H9 (cell line): ENCODE data around the gene CAMTA1. TPM values are rescaled to one million over a fixed set of nuclear protein-coding genes. Genes with fewer than 3 reads are reported as not detected.

Experiments used
- DNase-seq: peaks from one replicate; pipeline ENCODE4 v3.0.0-alpha.2; 2017
- H2AFZ ChIP-seq: one replicate; pipeline ENCODE4 v1.6.1; 2013; ENCODE audit warnings: mild to moderate bottlenecking, low read length, control low read depth, moderate library complexity
- H2AK5ac ChIP-seq: 2 replicates; pipeline ENCODE4 v1.6.1; 2013; ENCODE audit warnings: low read length, control low read depth, mixed read lengths; ENCODE audit not compliant: insufficient read length
- H2BK120ac ChIP-seq: one replicate; pipeline ENCODE4 v1.6.1; 2013; ENCODE audit warnings: low read depth, mild to moderate bottlenecking, low read length, control low read depth, inconsistent platforms; ENCODE audit not compliant: poor library complexity, severe bottlenecking
- H2BK12ac ChIP-seq: 2 replicates; pipeline ENCODE4 v1.6.1; 2013; ENCODE audit warnings: low read length, control low read depth, mixed read lengths, low read depth; ENCODE audit not compliant: insufficient read length
- H2BK15ac ChIP-seq: 2 replicates; pipeline ENCODE4 v1.6.1; 2013; ENCODE audit warnings: low read depth, low read length, control low read depth
- H2BK20ac ChIP-seq: one replicate; pipeline ENCODE4 v1.6.1; 2013; ENCODE audit warnings: low read depth, mild to moderate bottlenecking, low read length, control low read depth, inconsistent platforms; ENCODE audit not compliant: poor library complexity, severe bottlenecking
- H2BK5ac ChIP-seq: 2 replicates; pipeline ENCODE4 v1.6.1; 2013; ENCODE audit warnings: low read length, control low read depth, mixed read lengths; ENCODE audit not compliant: insufficient read length
- H3K14ac ChIP-seq: 2 replicates; pipeline ENCODE4 v1.6.1; 2013; ENCODE audit warnings: low read length, control low read depth; ENCODE audit not compliant: insufficient read depth
- H3K18ac ChIP-seq: 2 replicates; pipeline ENCODE4 v1.6.1; 2013; ENCODE audit warnings: low read depth, mild to moderate bottlenecking, mixed read lengths, low read length, control low read depth; ENCODE audit not compliant: insufficient read length
- H3K23ac ChIP-seq: 2 replicates; pipeline ENCODE4 v1.6.1; 2013; ENCODE audit warnings: low read length, control low read depth, mixed read lengths, low read depth; ENCODE audit not compliant: insufficient read length
- H3K23me2 ChIP-seq: 2 replicates; pipeline ENCODE4 v1.6.1; 2013; ENCODE audit warnings: low read depth, mild to moderate bottlenecking, mixed read lengths, low read length, control low read depth; ENCODE audit not compliant: insufficient read length, poor library complexity, severe bottlenecking
- H3K27ac ChIP-seq: 2 replicates; pipeline ENCODE4 v1.5.1; 2013; ENCODE audit warnings: low read length, control low read depth, mixed read lengths, low read depth; ENCODE audit not compliant: insufficient read length
- H3K27me3 ChIP-seq: 2 replicates; pipeline ENCODE4 v1.6.1; 2013; ENCODE audit warnings: low read length, control low read depth, inconsistent platforms; ENCODE audit not compliant: insufficient read depth
- H3K4ac ChIP-seq: 2 replicates; pipeline ENCODE4 v1.6.1; 2013; ENCODE audit warnings: low read depth, mild to moderate bottlenecking, control low read depth, inconsistent platforms, low read length, moderate library complexity
- H3K4me1 ChIP-seq: 2 replicates; pipeline ENCODE4 v1.6.1; 2013; ENCODE audit warnings: low read length, control low read depth, inconsistent platforms; ENCODE audit not compliant: insufficient read depth
- H3K4me2 ChIP-seq: 2 replicates; pipeline ENCODE4 v1.6.1; 2013; ENCODE audit warnings: low read length, control low read depth, mixed read lengths; ENCODE audit not compliant: insufficient read length, insufficient read depth
- H3K56ac ChIP-seq: 2 replicates; pipeline ENCODE4 v1.6.1; 2013; ENCODE audit warnings: low read depth, mild to moderate bottlenecking, mixed read lengths, low read length, control low read depth; ENCODE audit not compliant: insufficient read length
- H3K79me1 ChIP-seq: 2 replicates; pipeline ENCODE4 v1.6.1; 2013; ENCODE audit warnings: low read depth, mild to moderate bottlenecking, moderate library complexity, low read length, control low read depth, inconsistent platforms; ENCODE audit not compliant: insufficient read depth, poor library complexity, severe bottlenecking
- H3K79me2 ChIP-seq: 2 replicates; pipeline ENCODE4 v1.6.1; 2013; ENCODE audit warnings: low read length, control low read depth, inconsistent platforms; ENCODE audit not compliant: insufficient read depth
- H3K9ac ChIP-seq: 2 replicates; pipeline ENCODE4 v1.6.1; 2013; ENCODE audit warnings: low read length, control low read depth, mixed read lengths; ENCODE audit not compliant: insufficient read length; ENCODE audit errors: extremely low read depth
- H3K9me3 ChIP-seq: one replicate; pipeline ENCODE4 v1.6.1; 2013; ENCODE audit warnings: low read depth, low read length, inconsistent platforms; ENCODE audit not compliant: control insufficient read depth
- H3T11ph ChIP-seq: one replicate; pipeline ENCODE4 v1.6.1; 2013; ENCODE audit warnings: mild to moderate bottlenecking, low read length, control low read depth, inconsistent platforms
- H4K20me1 ChIP-seq: one replicate; pipeline ENCODE4 v1.6.1; 2013; ENCODE audit not compliant: control insufficient read depth, insufficient read length, insufficient read depth
- H4K5ac ChIP-seq: 2 replicates; pipeline ENCODE4 v1.6.1; 2013; ENCODE audit warnings: low read depth, mild to moderate bottlenecking, mixed read lengths, low read length, control low read depth; ENCODE audit not compliant: insufficient read length
- H4K8ac ChIP-seq: replicated peaks from 2 replicates; pipeline ENCODE4 v1.6.1; 2013; ENCODE audit warnings: low read length, control low read depth, mixed read lengths, low read depth; ENCODE audit not compliant: insufficient read length
- H4K91ac ChIP-seq: 2 replicates; pipeline ENCODE4 v1.6.1; 2013; ENCODE audit warnings: low read depth, mild to moderate bottlenecking, moderate library complexity, mixed read lengths, low read length, control low read depth; ENCODE audit not compliant: insufficient read length
- H3K27ac Mint-ChIP-seq, 3 experiments: 2 replicates in 2 of 3; 3 replicates in 1 of 3; pipeline ENCODE4 v1.8.0; 2020 to 2021; ENCODE audit warnings: mixed read lengths in 3 of 3, mild to moderate bottlenecking in 1 of 3, moderate library complexity in 1 of 3
- H3K27me3 Mint-ChIP-seq: 2 replicates; pipeline ENCODE4 v1.8.0; 2021; ENCODE audit warnings: low read depth, mild to moderate bottlenecking, moderate library complexity, mixed read lengths
- H3K36me3 Mint-ChIP-seq, 3 experiments: 2 replicates in 2 of 3; 3 replicates in 1 of 3; pipeline ENCODE4 v1.8.0; 2020 to 2021; ENCODE audit warnings: low read depth in 3 of 3, mixed read lengths in 3 of 3; ENCODE audit not compliant: insufficient read depth in 1 of 3
- H3K4me1 Mint-ChIP-seq, 2 experiments: 2 replicates each; pipeline ENCODE4 v1.8.0; 2020; ENCODE audit warnings: mixed read lengths in 2 of 2
- H3K4me3 Mint-ChIP-seq, 2 experiments: 2 replicates in 1 of 2; 3 replicates in 1 of 2; pipeline ENCODE4 v1.8.0; 2020 to 2021; ENCODE audit warnings: mild to moderate bottlenecking in 2 of 2, mixed read lengths in 2 of 2, moderate library complexity in 1 of 2
- H3K9me3 Mint-ChIP-seq, 2 experiments: 2 replicates in 1 of 2; 3 replicates in 1 of 2; pipeline ENCODE4 v1.8.0; 2020; ENCODE audit warnings: mild to moderate bottlenecking in 2 of 2, mixed read lengths in 2 of 2, moderate library complexity in 1 of 2
- WGBS: extraction: QIAGEN DNeasy Blood & Tissue Kit; methylation state at CpG from one replicate; pipeline ENCODE4 v1.1.7; 2013; ENCODE audit warnings: missing lambda C conversion rate, low lambda C conversion rate, mixed read lengths; ENCODE audit not compliant: insufficient read length; ENCODE audit errors: extremely low coverage; 5-methylcytosine and 5-hydroxymethylcytosine counted together
- total RNA-seq: library from RNA; stranded (reverse); gene quantifications from 2 replicates; pipeline ENCODE4 v1.2.1, GENCODE V29; 2021
- TF ChIP-seq, protein P1 (sequence below): fragments of 200-600 bp; sonication (generic); conservative IDR thresholded peaks from 3 replicates; pipeline ENCODE4 v1.8.0; 2021; ENCODE audit warnings: antibody characterized with exemption, mild to moderate bottlenecking

Gene CAMTA1
- total RNA-seq, 1 experiment from 2014 or later, result 115 TPM

DNA sequence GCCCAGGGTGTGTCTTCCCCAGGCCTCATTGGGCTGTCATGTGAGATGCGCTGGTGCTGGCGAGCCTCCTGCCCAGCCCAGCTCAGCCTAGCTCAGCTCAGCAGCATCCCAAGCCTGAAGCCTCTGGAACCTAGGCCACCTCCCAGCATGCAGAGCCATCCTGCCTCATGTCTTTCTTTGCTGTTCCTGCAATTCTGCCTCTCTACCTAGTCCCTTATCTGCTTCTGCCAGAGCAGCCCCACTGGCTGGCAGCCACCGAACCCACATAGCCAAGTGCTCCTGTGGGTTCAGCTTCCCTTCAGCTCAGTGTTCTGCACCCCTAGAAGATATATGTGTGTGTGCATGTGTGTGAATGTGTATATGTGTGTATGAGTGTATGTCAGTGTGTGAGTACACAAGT, 694.3 kb downstream of the CAMTA1 start:
- Histone ChIP-seq H2BK15ac (no peak overlapping the region), H2BK5ac (no peak overlapping the region), H3K14ac (no peak overlapping the region; the same call in 1 of the 2 replicates), H3K23ac (no peak overlapping the region), H3K79me1 (no peaks in the 10 kb centered on the region), H4K5ac (peak overlapping the region; percentile 37), H3K79me2 (no peaks in the 10 kb centered on the region), H3K23me2 (no peaks in the 10 kb centered on the region), H4K8ac (peak overlapping the region; percentile 86), H3K4me2 (no peak overlapping the region), H2AK5ac (no peak overlapping the region), H2BK120ac (no peak overlapping the region), H4K91ac (no peak overlapping the region), H2BK12ac (no peak overlapping the region), H3K27ac (no peak overlapping the region), H2BK20ac (no peak overlapping the region), H3K9me3 (no peaks in the 10 kb centered on the region), H3K9ac (no peak overlapping the region), H3T11ph (no peak overlapping the region), H3K4me1 (peaks cover 3% of the 10 kb centered on the region; the same call in 1 of the 2 replicates), H4K20me1 (peaks cover 2% of the 10 kb centered on the region), H3K56ac (no peak overlapping the region), H3K27me3 (no peaks in the 10 kb centered on the region), H3K18ac (no peak overlapping the region), H3K4ac (no peak overlapping the region), H2AFZ (no peak overlapping the region)
- Mint-ChIP-seq H3K4me1 (peaks cover 4 to 5% of the 10 kb centered on the region in 2 experiments), H3K27me3 (no peaks in the 10 kb centered on the region), H3K36me3 (no peaks in the 10 kb centered on the region), H3K9me3 (no peaks in the 10 kb centered on the region), H3K27ac (no peak overlapping the region), H3K4me3 (no peak overlapping the region)
- TF ChIP-seq, protein P1, sequence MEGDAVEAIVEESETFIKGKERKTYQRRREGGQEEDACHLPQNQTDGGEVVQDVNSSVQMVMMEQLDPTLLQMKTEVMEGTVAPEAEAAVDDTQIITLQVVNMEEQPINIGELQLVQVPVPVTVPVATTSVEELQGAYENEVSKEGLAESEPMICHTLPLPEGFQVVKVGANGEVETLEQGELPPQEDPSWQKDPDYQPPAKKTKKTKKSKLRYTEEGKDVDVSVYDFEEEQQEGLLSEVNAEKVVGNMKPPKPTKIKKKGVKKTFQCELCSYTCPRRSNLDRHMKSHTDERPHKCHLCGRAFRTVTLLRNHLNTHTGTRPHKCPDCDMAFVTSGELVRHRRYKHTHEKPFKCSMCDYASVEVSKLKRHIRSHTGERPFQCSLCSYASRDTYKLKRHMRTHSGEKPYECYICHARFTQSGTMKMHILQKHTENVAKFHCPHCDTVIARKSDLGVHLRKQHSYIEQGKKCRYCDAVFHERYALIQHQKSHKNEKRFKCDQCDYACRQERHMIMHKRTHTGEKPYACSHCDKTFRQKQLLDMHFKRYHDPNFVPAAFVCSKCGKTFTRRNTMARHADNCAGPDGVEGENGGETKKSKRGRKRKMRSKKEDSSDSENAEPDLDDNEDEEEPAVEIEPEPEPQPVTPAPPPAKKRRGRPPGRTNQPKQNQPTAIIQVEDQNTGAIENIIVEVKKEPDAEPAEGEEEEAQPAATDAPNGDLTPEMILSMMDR, result no peak
- no peak for DNase-seq
- WGBS, result no CpG with 5 or more reads among the region's 3 CpGs
